Measurements from ENCODE around the gene RTN1.

RTN1 gene

GRCh38 chr14:59849411-59850130 lies 21.0 kb downstream of the RTN1 start:
- no peak for DNase-seq (ENCODE audit: low read depth)

GRCh38 chr14:59848671-59849070 lies 21.9 kb downstream of the RTN1 start:
- no peak for DNase-seq (ENCODE audit: low read depth)

- no peak for DNase-seq (ENCODE audit: low read depth)
Observed at GRCh38 chr14:59847711-59848110, 22.9 kb downstream of the RTN1 start.

- no peak for DNase-seq (ENCODE audit: low read depth)
Observed at GRCh38 chr14:59846595-59846994, 24.0 kb downstream of the RTN1 start.

GRCh38 chr14:59845245-59845644 lies 25.3 kb downstream of the RTN1 start:
- no peak for DNase-seq (ENCODE audit: low read depth)

- no peak for DNase-seq (ENCODE audit: low read depth)
Observed at GRCh38 chr14:59844186-59844812, 26.3 kb downstream of the RTN1 start.

- DNase-seq (ENCODE audit: low read depth), result no peak
Observed at GRCh38 chr14:59836116-59836515, 34.5 kb downstream of the RTN1 start.

- no peak for DNase-seq (ENCODE audit: low read depth)
Observed at GRCh38 chr14:59832653-59833294, 37.8 kb downstream of the RTN1 start.

GRCh38 chr14:59831121-59831730 lies 39.4 kb downstream of the RTN1 start:
- DNase-seq (ENCODE audit: low read depth), result no peak

GRCh38 chr14:59830338-59830734 lies 40.2 kb downstream of the RTN1 start:
- DNase-seq (ENCODE audit: low read depth), result no peak

GRCh38 chr14:59829469-59830337 lies 40.9 kb downstream of the RTN1 start:
- DNase-seq (ENCODE audit: low read depth), result no peak

GRCh38 chr14:59828276-59828675 lies 42.3 kb downstream of the RTN1 start:
- DNase-seq (ENCODE audit: low read depth), result no peak

GRCh38 chr14:59827401-59827800 lies 43.2 kb downstream of the RTN1 start:
- no peak for DNase-seq (ENCODE audit: low read depth)

- no peak for DNase-seq (ENCODE audit: low read depth)
Observed at GRCh38 chr14:59826150-59826549, 44.4 kb downstream of the RTN1 start.

- DNase-seq (ENCODE audit: low read depth), result no peak
Observed at GRCh38 chr14:59823179-59823578, 47.4 kb downstream of the RTN1 start.

- no peak for DNase-seq (ENCODE audit: low read depth)
Observed at GRCh38 chr14:59819446-59820088, 51.0 kb downstream of the RTN1 start.

GRCh38 chr14:59816941-59817340 lies 53.6 kb downstream of the RTN1 start:
- DNase-seq (ENCODE audit: low read depth), result no peak

GRCh38 chr14:59814988-59815387 lies 55.6 kb downstream of the RTN1 start:
- no peak for DNase-seq (ENCODE audit: low read depth)

GRCh38 chr14:59811815-59812214 lies 58.8 kb downstream of the RTN1 start:
- no peak for DNase-seq (ENCODE audit: low read depth)

GRCh38 chr14:59811073-59811472 lies 59.5 kb downstream of the RTN1 start:
- DNase-seq (ENCODE audit: low read depth), result no peak

- no peak for DNase-seq (ENCODE audit: low read depth)
Observed at GRCh38 chr14:59803052-59803540, 67.5 kb downstream of the RTN1 start.
